HG03520 (cell line): Measurements from ENCODE around the gene NAXD.

Experiments used
- ATAC-seq: cut with Tn5 transposase; IDR thresholded peaks from one replicate; pipeline ENCODE4 v1.9.1; 2021; ENCODE audit warnings: mild to moderate bottlenecking, moderate library complexity; ENCODE audit not compliant: unreplicated experiment

NAXD gene

GRCh38 chr13:110643324-110643723 lies 28.0 kb downstream of the NAXD start:
- ATAC-seq: no peak

GRCh38 chr13:110643768-110644421 lies 28.6 kb downstream of the NAXD start:
- no peak for ATAC-seq

- ATAC-seq: peak; percentile 64
Observed at GRCh38 chr13:110644892-110645521, 29.7 kb downstream of the NAXD start.

GRCh38 chr13:110645750-110646149 lies 30.4 kb downstream of the NAXD start:
- ATAC-seq: no peak

- ATAC-seq: no peak
Observed at GRCh38 chr13:110646442-110647364, 31.4 kb downstream of the NAXD start.

- ATAC-seq: no peak
Observed at GRCh38 chr13:110647365-110647737, 32.0 kb downstream of the NAXD start.

GRCh38 chr13:110648146-110648819 lies 32.9 kb downstream of the NAXD start:
- ATAC-seq: no peak

- no peak for ATAC-seq
Observed at GRCh38 chr13:110648848-110649421, 33.6 kb downstream of the NAXD start.

GRCh38 chr13:110649551-110649950 lies 34.2 kb downstream of the NAXD start:
- ATAC-seq: no peak

- ATAC-seq: no peak
Observed at GRCh38 chr13:110650436-110650835, 35.1 kb downstream of the NAXD start.

- no peak for ATAC-seq
Observed at GRCh38 chr13:110651271-110651670, 35.9 kb downstream of the NAXD start.

- ATAC-seq: no peak
Observed at GRCh38 chr13:110651726-110652230, 36.4 kb downstream of the NAXD start.

- no peak for ATAC-seq
Observed at GRCh38 chr13:110652231-110652730, 36.9 kb downstream of the NAXD start.

GRCh38 chr13:110652764-110653163 lies 37.4 kb downstream of the NAXD start:
- no peak for ATAC-seq

- no peak for ATAC-seq
Observed at GRCh38 chr13:110653271-110653670, 37.9 kb downstream of the NAXD start.

GRCh38 chr13:110653851-110654250 lies 38.5 kb downstream of the NAXD start:
- ATAC-seq: no peak

GRCh38 chr13:110657196-110657595 lies 41.9 kb downstream of the NAXD start:
- ATAC-seq: no peak

- peak; percentile 85 for ATAC-seq
Observed at GRCh38 chr13:110658218-110658911, 43.0 kb downstream of the NAXD start.

- ATAC-seq: no peak
Observed at GRCh38 chr13:110661256-110661655, 45.9 kb downstream of the NAXD start.

GRCh38 chr13:110662091-110662490 lies 46.7 kb downstream of the NAXD start:
- ATAC-seq: no peak
